Subcutaneous adipose tissue (tissue), 4 donors: ENCODE measurements around the gene KRT77. TPM values are rescaled to one million over a fixed set of nuclear protein-coding genes. Genes with fewer than 3 reads are reported as not detected.

Experiments used
- total RNA-seq, 4 donors: library from RNA; depleted of rRNA; stranded (reverse); fragments of >200 nt; gene quantifications; one replicate each; pipeline ENCODE4 v1.1.0, GENCODE V29; 2016
- TF ChIP-seq, protein P1 (sequence below): fragments of 450-650 bp; IDR thresholded peaks from one replicate; pipeline ENCODE4 v1.5.1; 2016; ENCODE audit warnings: low read depth, mild to moderate bottlenecking, control low read depth, antibody characterized with exemption, moderate library complexity

KRT77 gene
- total RNA-seq, 4 donors from 2014 or later: 0.17 to 1.5 TPM; not detected in 2

- TF ChIP-seq, protein P1, sequence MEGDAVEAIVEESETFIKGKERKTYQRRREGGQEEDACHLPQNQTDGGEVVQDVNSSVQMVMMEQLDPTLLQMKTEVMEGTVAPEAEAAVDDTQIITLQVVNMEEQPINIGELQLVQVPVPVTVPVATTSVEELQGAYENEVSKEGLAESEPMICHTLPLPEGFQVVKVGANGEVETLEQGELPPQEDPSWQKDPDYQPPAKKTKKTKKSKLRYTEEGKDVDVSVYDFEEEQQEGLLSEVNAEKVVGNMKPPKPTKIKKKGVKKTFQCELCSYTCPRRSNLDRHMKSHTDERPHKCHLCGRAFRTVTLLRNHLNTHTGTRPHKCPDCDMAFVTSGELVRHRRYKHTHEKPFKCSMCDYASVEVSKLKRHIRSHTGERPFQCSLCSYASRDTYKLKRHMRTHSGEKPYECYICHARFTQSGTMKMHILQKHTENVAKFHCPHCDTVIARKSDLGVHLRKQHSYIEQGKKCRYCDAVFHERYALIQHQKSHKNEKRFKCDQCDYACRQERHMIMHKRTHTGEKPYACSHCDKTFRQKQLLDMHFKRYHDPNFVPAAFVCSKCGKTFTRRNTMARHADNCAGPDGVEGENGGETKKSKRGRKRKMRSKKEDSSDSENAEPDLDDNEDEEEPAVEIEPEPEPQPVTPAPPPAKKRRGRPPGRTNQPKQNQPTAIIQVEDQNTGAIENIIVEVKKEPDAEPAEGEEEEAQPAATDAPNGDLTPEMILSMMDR: no peak
These were observed 4.0 kb downstream of the KRT77 start for GRCh38 chr12:52699373-52699772.

GRCh38 chr12:52698651-52699340 lies 4.5 kb downstream of the KRT77 start:
- TF ChIP-seq, protein P1: no peak

- TF ChIP-seq, protein P1: no peak
These were observed 6.2 kb downstream of the KRT77 start for GRCh38 chr12:52697058-52697582.

DNA sequence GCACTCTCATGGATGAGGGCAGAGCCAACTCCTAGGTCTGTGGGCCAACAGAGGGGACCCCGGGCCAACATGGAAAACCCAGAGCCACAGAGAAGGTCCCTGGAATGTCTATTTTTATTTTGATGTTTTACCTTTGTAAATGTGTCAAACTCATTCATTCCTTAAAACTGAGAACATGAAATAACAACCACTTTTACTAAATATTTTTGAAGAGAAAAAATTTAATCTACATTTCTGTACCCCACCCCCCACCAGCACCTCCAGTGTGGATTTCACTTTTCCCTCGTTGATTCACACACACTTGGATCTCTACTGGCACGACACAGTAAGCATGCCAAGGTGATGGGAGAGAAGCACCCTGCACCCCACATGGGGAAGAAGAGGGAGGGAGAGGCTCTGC lies 6.7 kb downstream of the KRT77 start:
- TF ChIP-seq, protein P1: no peak

- TF ChIP-seq, protein P1: no peak
These were observed 8.3 kb downstream of the KRT77 start for GRCh38 chr12:52695039-52695438.

DNA sequence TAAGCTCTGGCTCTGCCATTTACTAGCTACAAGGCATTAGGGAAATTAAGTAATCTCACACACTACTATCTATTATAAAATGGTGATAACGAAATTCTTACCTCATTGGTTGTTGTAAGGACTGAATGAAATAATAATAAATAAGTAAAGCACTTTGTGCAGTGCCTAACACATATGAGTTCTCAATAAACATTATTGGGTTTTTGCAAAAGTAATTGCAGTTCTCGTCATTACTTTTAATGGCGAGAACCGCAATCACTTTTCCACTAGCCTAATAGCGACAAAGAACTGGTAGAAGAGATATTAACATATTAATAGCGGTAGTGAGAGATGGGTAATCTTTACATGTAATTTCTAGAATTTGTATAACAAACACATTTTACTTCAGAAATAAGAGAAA lies 9.2 kb downstream of the KRT77 start:
- TF ChIP-seq, protein P1: no peak

- TF ChIP-seq, protein P1: no peak
These were observed 10.1 kb downstream of the KRT77 start for GRCh38 chr12:52693261-52693660.
